ACC112 (cell line): ENCODE results near the gene FDXR.
A peak's percentile ranks its signal among the peaks of the same experiment; 100 is the strongest.

Source experiments
- H2AFZ ChIP-seq: fragments of 200-600 bp; sonication (generic); one replicate; pipeline ENCODE4 v1.6.0; 2017; ENCODE audit warnings: antibody characterized with exemption, low read length; ENCODE audit not compliant: unreplicated experiment
- H3K27ac ChIP-seq: fragments of 200-600 bp; sonication (generic); 2 replicates; pipeline ENCODE4 v1.5.1; 2014; ENCODE audit warnings: low read depth, mild to moderate bottlenecking, antibody characterized with exemption, low read length, moderate library complexity
- H3K27me3 ChIP-seq: fragments of 200-600 bp; sonication (generic); 2 replicates; pipeline ENCODE4 v1.6.1; 2014; ENCODE audit warnings: mild to moderate bottlenecking, antibody characterized with exemption, low read length, moderate library complexity, mixed read lengths; ENCODE audit not compliant: insufficient read depth
- H3K36me3 ChIP-seq: fragments of 200-600 bp; sonication (generic); 2 replicates; pipeline ENCODE4 v1.6.1; 2016; ENCODE audit warnings: mild to moderate bottlenecking, antibody characterized with exemption, low read length, moderate library complexity, mixed read lengths; ENCODE audit not compliant: insufficient read depth
- H3K4me1 ChIP-seq: fragments of 200-600 bp; sonication (generic); one replicate; pipeline ENCODE4 v1.6.1; 2016; ENCODE audit warnings: low read length, mixed read lengths; ENCODE audit not compliant: insufficient read depth, unreplicated experiment, control insufficient read depth
- H3K4me3 ChIP-seq: fragments of 200-600 bp; sonication (generic); 2 replicates; pipeline ENCODE4 v1.5.1; 2014; ENCODE audit warnings: mild to moderate bottlenecking, low read depth, low read length
- H3K79me2 ChIP-seq: fragments of 200-600 bp; sonication (generic); one replicate; pipeline ENCODE4 v1.6.0; 2016; ENCODE audit warnings: low read length; ENCODE audit not compliant: control insufficient read depth, unreplicated experiment, insufficient read depth

FDXR gene

DNA sequence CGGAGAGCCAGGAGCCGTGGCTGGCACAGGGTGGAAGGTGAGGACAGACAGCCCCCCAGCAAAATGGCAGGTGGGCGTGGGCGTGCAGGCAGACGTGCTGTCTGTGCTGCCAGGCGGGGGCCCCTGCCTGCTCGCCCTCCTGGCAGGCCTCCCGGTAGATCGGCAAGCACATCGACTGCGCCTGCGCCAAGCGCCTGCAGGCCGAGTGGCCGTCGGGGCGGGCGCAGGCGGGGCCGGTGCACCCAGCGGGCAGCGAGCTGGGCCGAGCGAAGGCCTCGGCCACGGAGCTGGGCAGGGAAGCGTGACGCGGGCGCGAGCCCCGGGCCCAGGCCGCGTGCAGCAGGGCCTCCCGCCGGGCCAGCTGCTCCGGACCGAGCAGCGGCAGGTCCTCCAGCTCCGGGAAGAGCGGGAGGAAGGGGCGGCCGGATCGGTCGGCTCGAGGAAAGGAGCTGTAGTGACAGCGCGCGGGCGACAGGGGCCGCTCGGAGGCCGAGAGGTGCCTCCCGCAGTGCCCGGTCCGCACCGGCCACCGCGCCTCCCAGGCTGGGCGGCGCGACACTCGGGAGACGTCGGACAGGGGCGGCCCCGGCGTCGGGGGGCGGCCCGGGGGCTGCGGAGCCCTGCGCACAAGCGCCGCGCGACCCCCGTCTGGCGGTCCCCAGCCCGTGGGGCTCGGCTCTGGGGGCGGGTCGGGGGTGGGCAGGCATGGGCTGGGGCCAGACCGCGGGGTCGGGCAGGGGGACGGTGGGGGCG, 30.0 kb downstream of the FDXR start:
- H3K36me3 ChIP-seq: no peaks in the 10 kb centered on the region
- peak overlapping the region; percentile 75 for H3K4me3 ChIP-seq
- H3K79me2 ChIP-seq: no peaks in the 10 kb centered on the region
- H3K27me3 ChIP-seq: peaks cover 6% of the 10 kb centered on the region; the same call in 1 of the 2 replicates
- no peak overlapping the region for H3K27ac ChIP-seq
- no peaks in the 10 kb centered on the region for H3K4me1 ChIP-seq
- no peak overlapping the region for H2AFZ ChIP-seq

DNA sequence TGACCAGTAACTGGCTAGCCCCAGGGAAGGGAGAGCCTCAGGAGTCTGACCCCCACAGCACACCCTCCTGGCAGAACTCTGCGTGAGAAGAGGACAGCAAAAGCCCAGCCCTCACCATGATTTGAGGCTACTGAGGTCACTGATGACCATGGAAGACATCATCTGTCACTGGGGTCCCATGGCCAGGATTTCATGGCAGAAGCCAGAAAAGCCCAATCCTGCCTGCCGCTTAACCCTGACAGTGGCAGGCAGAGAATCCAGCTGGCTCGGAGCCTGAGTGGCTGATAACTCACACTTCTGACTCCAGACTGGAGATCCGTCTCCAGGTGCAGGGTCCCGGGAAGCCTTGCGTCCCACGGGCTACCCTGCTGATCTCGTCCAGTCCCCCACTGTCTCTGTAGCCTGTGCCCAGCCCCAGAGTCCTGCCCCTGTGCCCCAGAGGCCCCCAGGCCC, 30.6 kb downstream of the FDXR start:
- H3K4me1 ChIP-seq: no peaks in the 10 kb centered on the region
- no peak overlapping the region for H3K27ac ChIP-seq
- peaks cover 6% of the 10 kb centered on the region; the same call in 1 of the 2 replicates for H3K27me3 ChIP-seq
- H3K36me3 ChIP-seq: no peaks in the 10 kb centered on the region
- H3K79me2 ChIP-seq: no peaks in the 10 kb centered on the region
- peak overlapping the region; percentile 75 for H3K4me3 ChIP-seq
- no peak overlapping the region for H2AFZ ChIP-seq

DNA sequence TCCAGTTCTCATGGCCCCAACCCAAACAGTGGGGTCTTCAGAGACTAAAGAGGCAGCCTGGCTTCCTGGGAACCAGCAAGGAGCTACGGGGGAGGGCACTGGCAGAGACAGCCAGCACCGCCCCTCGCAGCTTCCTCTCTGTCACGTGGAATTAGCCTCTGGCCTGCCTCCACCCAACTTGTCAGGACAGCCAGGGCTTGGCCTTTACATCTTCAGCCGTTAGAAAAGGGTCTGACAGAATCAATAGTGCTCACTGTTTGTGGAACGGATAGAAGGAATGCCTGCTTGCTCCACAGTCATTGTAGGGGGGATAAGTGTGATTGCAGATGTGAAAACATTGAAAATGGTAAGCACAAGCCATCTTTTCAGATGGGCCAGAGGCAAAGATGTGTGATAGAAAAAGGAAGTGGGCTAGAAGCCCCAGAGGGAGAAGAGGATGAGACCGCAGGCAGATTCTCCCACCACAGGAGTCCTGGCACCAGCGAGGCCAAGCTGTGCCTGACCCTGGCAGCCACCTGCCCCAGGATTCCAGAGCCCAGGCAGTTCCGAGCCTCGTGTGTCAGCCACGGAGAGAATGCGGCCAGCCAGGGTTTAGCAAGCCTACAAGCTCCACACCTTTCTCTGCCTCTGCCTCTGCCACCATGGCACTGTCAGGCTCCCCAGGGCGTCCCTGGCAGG, 31.7 kb downstream of the FDXR start:
- Histone ChIP-seq H2AFZ (no peak overlapping the region), H3K79me2 (no peaks in the 10 kb centered on the region), H3K27ac (no peak overlapping the region), H3K27me3 (peaks cover 6% of the 10 kb centered on the region; the same call in 1 of the 2 replicates), H3K36me3 (no peaks in the 10 kb centered on the region), H3K4me3 (no peak overlapping the region), H3K4me1 (no peaks in the 10 kb centered on the region)

DNA sequence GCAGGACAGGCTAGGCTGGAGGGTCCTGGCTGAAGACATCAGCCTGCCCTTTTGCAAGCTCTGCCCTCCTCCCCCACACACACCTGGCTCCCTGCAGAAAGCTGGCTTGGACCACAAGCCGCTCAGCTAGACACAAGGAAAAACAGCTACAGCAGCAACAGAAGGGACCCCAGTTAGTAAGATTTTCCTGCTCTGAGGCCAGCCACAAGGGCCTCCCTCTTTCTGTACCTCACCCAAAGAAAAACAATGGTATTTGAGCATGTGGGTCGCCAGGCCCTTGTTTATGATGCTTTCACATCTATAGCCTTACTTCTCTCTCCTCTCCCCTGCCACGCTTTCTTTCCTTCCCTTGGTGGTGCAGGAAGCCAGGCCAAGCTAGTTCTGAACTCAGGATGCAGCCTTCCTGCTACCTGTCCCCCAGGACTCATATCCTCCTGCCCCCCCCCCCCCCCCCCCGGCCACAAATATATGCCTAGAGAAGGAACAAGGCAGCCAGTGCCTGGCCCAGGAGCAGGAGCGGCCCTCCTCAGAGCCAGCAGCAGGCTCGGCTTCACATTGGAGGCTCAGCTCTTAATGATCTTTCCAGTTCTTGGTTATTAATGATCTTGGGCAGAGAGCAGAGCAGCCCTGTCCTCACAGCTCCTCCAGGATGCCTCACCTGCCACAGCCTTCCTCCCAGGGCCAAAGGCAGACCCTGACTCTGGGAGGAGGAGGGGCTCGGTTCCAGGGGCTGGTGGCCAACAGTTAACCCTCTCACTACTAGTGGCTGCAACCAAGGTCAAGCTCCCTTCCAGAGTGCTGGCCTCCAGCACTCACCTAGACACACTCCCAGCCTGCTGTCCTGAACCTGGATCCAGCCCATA, 32.6 kb downstream of the FDXR start:
- Histone ChIP-seq H3K36me3 (no peaks in the 10 kb centered on the region), H3K79me2 (no peaks in the 10 kb centered on the region), H3K4me3 (no peak overlapping the region), H3K27me3 (peaks cover 6% of the 10 kb centered on the region; the same call in 1 of the 2 replicates), H3K4me1 (no peaks in the 10 kb centered on the region), H2AFZ (no peak overlapping the region), H3K27ac (no peak overlapping the region)

DNA sequence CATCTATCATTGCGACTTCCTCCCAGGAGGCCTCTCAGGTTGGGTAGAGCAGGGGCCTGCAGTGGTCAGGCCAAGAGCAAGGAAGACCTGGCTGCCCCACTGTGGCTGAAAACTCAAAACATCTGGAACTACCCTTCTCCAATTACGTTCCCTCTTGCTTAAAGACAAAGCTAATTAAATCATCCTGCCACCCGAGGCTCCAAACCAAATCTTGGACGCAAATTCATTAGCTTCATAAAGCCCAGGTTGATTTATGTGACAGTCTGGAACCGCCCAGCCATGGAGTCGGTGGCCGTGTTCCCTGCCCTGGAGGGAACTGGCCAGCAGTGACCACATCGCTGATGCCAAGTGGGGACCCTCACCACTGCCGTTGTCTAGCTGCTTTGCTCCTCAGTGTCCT, 34.5 kb downstream of the FDXR start:
- no peak overlapping the region for H3K4me3 ChIP-seq
- H3K27ac ChIP-seq: no peak overlapping the region
- H3K36me3 ChIP-seq: no peaks in the 10 kb centered on the region
- H3K4me1 ChIP-seq: peaks cover 5% of the 10 kb centered on the region
- H2AFZ ChIP-seq: no peak overlapping the region
- H3K79me2 ChIP-seq: no peaks in the 10 kb centered on the region
- H3K27me3 ChIP-seq: peaks cover under 1% of the 10 kb centered on the region; the same call in 1 of the 2 replicates

DNA sequence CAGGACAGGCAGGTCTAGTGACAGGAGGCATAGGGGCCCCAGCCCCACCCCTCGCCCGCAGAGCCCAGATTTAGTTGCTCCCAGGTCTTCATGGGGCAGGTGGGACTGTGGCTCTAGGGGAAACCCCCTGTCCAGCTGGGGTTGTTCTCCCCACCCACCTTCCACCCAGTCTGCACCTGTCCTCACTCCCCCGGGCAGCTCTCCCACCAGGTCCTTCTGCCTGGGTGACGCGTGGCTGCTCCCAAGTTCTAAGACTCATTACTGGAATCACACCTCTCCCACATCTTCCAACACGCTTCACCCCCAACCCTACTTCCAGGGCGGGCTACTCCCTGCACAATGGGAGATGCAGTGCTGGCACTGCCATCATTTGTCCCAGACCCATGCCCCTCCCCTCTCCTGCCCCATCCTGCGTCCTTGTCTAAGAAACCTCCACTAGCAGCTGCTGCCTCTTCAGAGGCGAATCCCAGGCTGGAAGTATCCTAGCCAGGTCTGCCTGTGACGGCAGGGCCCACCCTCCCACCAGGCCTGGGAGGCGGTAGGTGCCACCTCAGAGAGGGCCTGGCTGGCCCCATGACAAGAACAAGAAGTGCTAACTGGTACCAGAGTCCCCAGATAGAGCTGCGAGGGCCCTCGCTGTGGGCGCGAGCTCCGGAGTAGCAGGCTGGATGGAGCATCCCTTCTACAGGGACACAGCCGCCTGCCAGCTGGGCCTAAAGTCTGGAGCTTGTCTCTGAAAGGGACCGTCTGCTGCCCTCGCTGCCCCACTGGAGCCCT, 35.9 kb downstream of the FDXR start:
- H3K4me3 ChIP-seq: no peak overlapping the region
- no peak overlapping the region for H2AFZ ChIP-seq
- no peaks in the 10 kb centered on the region for H3K79me2 ChIP-seq
- H3K4me1 ChIP-seq: peaks cover 6% of the 10 kb centered on the region
- no peaks in the 10 kb centered on the region for H3K36me3 ChIP-seq
- no peaks in the 10 kb centered on the region for H3K27me3 ChIP-seq
- no peak overlapping the region for H3K27ac ChIP-seq

DNA sequence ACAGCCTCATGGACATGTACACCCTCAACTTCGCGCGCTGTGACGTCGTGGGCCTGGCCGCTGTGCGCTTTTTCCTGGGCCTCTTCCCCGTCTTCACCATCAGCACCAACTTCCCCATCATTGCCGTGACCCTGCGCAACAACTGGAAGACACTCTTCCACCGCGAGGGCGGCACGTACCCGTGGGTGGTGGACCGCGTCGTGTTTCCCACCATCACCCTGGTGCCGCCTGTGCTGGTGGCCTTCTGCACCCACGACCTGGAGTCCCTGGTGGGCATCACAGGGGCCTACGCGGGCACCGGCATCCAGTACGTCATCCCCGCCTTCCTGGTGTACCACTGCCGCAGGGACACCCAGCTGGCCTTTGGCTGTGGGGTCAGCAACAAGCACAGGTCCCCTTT, 36.6 kb downstream of the FDXR start:
- no peak overlapping the region for H2AFZ ChIP-seq
- H3K27me3 ChIP-seq: no peaks in the 10 kb centered on the region
- no peak overlapping the region for H3K4me3 ChIP-seq
- H3K36me3 ChIP-seq: no peaks in the 10 kb centered on the region
- no peak overlapping the region for H3K27ac ChIP-seq
- no peaks in the 10 kb centered on the region for H3K79me2 ChIP-seq
- H3K4me1 ChIP-seq: peaks cover 6% of the 10 kb centered on the region

DNA sequence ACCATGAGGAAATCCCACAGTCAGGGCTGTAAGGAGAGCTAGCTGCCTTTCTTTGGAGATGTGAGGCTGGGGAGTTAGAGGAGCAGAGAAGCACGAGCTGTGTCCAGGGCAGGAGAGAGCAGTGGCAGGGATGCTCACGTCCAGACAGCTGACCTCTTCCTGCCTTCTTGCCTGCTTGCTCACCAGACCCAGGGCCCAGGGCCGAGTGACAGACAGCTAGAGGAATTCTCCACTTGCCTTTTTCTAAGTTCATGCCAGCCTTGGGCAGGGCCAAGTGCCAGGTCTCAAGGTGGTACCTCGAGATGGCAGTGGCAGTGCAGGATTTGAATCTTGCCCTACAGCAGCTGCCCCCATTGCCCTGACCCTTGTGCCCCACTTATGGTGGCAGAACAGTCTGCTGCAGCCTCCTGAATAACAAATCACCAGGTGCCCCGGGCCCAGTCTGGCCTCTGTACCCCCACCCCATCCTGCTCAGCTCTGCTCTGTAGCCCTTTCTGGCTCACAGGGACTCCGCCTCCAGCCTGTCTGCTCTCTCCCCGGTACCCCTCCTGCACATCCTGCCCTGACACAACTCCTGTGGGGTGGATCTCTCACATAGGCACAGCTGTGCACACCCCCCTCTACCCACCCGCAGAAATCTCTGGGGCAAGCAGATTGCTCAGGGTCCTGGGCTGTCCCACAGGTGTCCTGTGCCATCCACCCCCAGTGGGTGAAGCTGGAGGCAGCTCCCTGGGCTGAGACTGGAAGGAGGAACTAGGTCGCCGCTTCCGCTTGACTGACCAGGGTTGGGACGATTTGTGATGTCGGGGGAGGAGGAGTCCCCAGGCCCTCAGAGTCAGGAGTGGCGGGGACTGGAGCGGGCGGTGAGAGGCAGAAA, 39.1 kb downstream of the FDXR start:
- H3K27me3 ChIP-seq: no peaks in the 10 kb centered on the region

DNA sequence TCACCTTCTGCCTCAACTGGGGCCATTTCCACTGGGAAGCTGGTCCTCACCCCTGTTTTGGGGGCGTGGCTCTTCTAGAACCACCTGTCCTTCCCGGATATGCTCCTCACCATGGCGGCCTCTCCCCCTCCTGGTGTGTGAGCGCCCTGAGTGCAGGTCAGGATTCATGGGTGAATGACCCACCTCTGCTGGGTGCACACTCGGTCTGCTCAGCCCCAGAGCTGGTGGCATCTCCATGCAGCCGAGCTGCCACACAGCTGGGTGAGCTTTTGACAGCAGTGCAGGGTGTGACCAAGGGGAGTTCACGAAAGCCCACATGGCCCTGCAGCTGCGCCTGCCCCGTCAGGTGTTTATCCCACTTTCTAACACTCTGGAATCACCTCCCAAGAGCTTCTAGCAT, 40.4 kb downstream of the FDXR start:
- Histone ChIP-seq H3K79me2 (no peaks in the 10 kb centered on the region), H3K27me3 (no peaks in the 10 kb centered on the region), H3K4me3 (no peak overlapping the region), H2AFZ (no peak overlapping the region), H3K4me1 (peaks cover 6% of the 10 kb centered on the region), H3K36me3 (no peaks in the 10 kb centered on the region), H3K27ac (no peak overlapping the region)

More for the DNA sequence above, 39.1 kb downstream of the FDXR start:
- Histone ChIP-seq H3K27ac (no peak overlapping the region), H3K4me3 (no peak overlapping the region), H3K36me3 (no peaks in the 10 kb centered on the region), H2AFZ (no peak overlapping the region), H3K79me2 (no peaks in the 10 kb centered on the region), H3K4me1 (peaks cover 6% of the 10 kb centered on the region)
